Uterus (tissue), 2 donors: ENCODE measurements around the gene NUP54.

Experiments
- POLR2A ChIP-seq, 2 donors: fragments of 450-650 bp; IDR thresholded peaks; one replicate each; pipeline ENCODE4 v1.6.1; 2016; ENCODE audit warnings: antibody characterized with exemption in 2 of 2, mild to moderate bottlenecking in 1 of 2, moderate library complexity in 1 of 2
- TF ChIP-seq, protein P1 (sequence below), 4 experiments: fragments of 200-600 bp in 2 of 4; fragments of 450-650 bp in 2 of 4; sonication (generic) in 2 of 4; IDR thresholded peaks; one replicate each; pipeline ENCODE4 v1.5.1; 2016 to 2019; ENCODE audit warnings: antibody characterized with exemption in 4 of 4, mild to moderate bottlenecking in 2 of 4, moderate library complexity in 1 of 4

DNA sequence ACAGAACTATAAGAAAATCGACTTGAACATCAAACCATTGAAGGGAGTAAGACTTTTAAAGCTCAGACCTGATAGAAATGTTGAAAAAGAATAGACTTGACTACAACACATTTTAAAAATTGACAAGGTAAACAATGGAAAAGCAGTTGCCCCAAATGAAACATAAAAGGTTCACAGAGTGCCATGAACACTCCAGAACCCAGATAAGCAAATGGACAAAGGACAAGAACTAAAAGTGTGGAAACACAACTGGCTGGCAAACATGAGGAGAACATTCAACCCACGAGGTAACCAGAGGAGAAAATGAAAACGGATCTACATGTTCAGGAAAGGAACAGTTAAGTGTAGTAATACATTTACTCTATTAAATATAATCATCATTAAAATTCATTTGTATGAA, 39.0 kb upstream of the NUP54 start:
- TF ChIP-seq, protein P1, sequence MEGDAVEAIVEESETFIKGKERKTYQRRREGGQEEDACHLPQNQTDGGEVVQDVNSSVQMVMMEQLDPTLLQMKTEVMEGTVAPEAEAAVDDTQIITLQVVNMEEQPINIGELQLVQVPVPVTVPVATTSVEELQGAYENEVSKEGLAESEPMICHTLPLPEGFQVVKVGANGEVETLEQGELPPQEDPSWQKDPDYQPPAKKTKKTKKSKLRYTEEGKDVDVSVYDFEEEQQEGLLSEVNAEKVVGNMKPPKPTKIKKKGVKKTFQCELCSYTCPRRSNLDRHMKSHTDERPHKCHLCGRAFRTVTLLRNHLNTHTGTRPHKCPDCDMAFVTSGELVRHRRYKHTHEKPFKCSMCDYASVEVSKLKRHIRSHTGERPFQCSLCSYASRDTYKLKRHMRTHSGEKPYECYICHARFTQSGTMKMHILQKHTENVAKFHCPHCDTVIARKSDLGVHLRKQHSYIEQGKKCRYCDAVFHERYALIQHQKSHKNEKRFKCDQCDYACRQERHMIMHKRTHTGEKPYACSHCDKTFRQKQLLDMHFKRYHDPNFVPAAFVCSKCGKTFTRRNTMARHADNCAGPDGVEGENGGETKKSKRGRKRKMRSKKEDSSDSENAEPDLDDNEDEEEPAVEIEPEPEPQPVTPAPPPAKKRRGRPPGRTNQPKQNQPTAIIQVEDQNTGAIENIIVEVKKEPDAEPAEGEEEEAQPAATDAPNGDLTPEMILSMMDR (IDR thresholded peaks at IDR 0.05), result no peak
- no peak for TF ChIP-seq POLR2A (IDR thresholded peaks at IDR 0.05)
